Endothelial cell of umbilical vein (primary cell): ENCODE results near the gene PAX3. TPM values are rescaled to one million over a fixed set of nuclear protein-coding genes. Genes with fewer than 3 reads are reported as not detected.

Experiments used
- BruUV-seq: library from RNA; stranded (reverse); fragments of 400-500 nt; replicated peaks from 2 replicates; lab custom pipeline; 2021; lab: Mats Ljungman, UMichigan
- CTCF ChIA-PET: fragments of 300-600, 350-600 bp; sonication (Branson Sonifier 250); formaldehyde crosslinking; loops from one replicate; lab custom pipeline; 2021; ENCODE audit warnings: antibody characterized with exemption, inconsistent platforms; lab: Charles Lee
- POLR2A ChIA-PET: fragments of 300-600, 350-600 bp; sonication (Branson Sonifier 250); formaldehyde crosslinking; loops from one replicate; lab custom pipeline; 2021; ENCODE audit warnings: antibody characterized with exemption, inconsistent platforms; lab: Charles Lee
- DNase-seq: peaks from one replicate; pipeline ENCODE4 v3.0.0-alpha.2; 2011; ENCODE audit warnings: low read depth, low spot score
- FAIRE-seq: peaks from 2 replicates; lab custom pipeline; 2011; peaks lifted over from hg19 to GRCh38; lab: Jason Lieb, UNC
- H2AFZ ChIP-seq: 2 replicates; pipeline ENCODE4 v1.6.0; 2012; ENCODE audit warnings: low read depth, low read length, control low read depth, inconsistent platforms
- H3K27ac ChIP-seq: 2 replicates; pipeline ENCODE4 v1.5.1; 2011; ENCODE audit warnings: low read depth, mild to moderate bottlenecking, control low read depth, low read length, moderate library complexity; ENCODE audit not compliant: insufficient read depth
- H3K27me3 ChIP-seq, 2 experiments: 2 replicates each; pipeline versions ENCODE4 v1.6.0 to v1.6.1; 2011; ENCODE audit warnings: low read length in 2 of 2, mixed read lengths in 1 of 2; ENCODE audit not compliant: control insufficient read depth in 2 of 2, insufficient read depth in 2 of 2
- H3K36me3 ChIP-seq, 2 experiments: 2 replicates in 1 of 2; 3 replicates in 1 of 2; pipeline ENCODE4 v1.5.1; 2011; ENCODE audit warnings: low read length in 2 of 2, mild to moderate bottlenecking in 1 of 2, moderate library complexity in 1 of 2; ENCODE audit not compliant: control insufficient read depth in 2 of 2, insufficient read depth in 2 of 2; ENCODE audit errors: extremely low read depth in 1 of 2
- H3K4me1 ChIP-seq: 3 replicates; pipeline ENCODE4 v1.5.1; 2011; ENCODE audit warnings: mild to moderate bottlenecking, low read length; ENCODE audit not compliant: control insufficient read depth, insufficient read depth; ENCODE audit errors: extremely low read depth
- H3K4me2 ChIP-seq: 2 replicates; pipeline ENCODE4 v1.6.1; 2011; ENCODE audit warnings: low read length, control low read depth, mixed read lengths; ENCODE audit not compliant: insufficient read depth
- H3K4me3 ChIP-seq, 3 experiments: fragments of 200-600 bp in 1 of 3; sonication (generic), shearing (Covaris generic) in 1 of 3; replicated peaks in 1 of 3; 2 replicates each; pipeline ENCODE4 v1.5.1; 2011 to 2016; ENCODE audit warnings: control low read depth in 3 of 3, low read length in 3 of 3, mild to moderate bottlenecking in 2 of 3, inconsistent platforms in 1 of 3, low read depth in 1 of 3, moderate library complexity in 1 of 3; ENCODE audit not compliant: insufficient read depth in 1 of 3
- H3K79me2 ChIP-seq: 2 replicates; pipeline ENCODE4 v1.6.0; 2012; ENCODE audit warnings: low read length, inconsistent platforms; ENCODE audit not compliant: control insufficient read depth, insufficient read depth
- H3K9ac ChIP-seq: replicated peaks from 2 replicates; pipeline ENCODE3; 2011; ENCODE audit warnings: low read length, control low read depth; ENCODE audit not compliant: insufficient read depth; ENCODE audit errors: extremely low read depth
- H3K9me1 ChIP-seq: replicated peaks from 3 replicates; pipeline ENCODE4 v1.6.0; 2011; ENCODE audit warnings: mild to moderate bottlenecking, low read length; ENCODE audit not compliant: control insufficient read depth, insufficient read depth; ENCODE audit errors: extremely low read depth
- H3K9me3 ChIP-seq: replicated peaks from 2 replicates; pipeline ENCODE4 v1.5.1; 2012; ENCODE audit warnings: low read length, inconsistent platforms; ENCODE audit not compliant: control insufficient read depth, insufficient read depth
- H4K20me1 ChIP-seq: replicated peaks from 2 replicates; pipeline ENCODE3; 2011; ENCODE audit warnings: mild to moderate bottlenecking, low read length; ENCODE audit not compliant: control insufficient read depth, insufficient read depth; ENCODE audit errors: extremely low read depth
- CTCF ChIP-seq, 2 donors: IDR thresholded peaks; 1 replicate in 1 of 2; 2 replicates in 1 of 2; pipeline ENCODE4 v1.5.1; 2011; ENCODE audit warnings: low read length in 2 of 2, mild to moderate bottlenecking in 2 of 2, moderate library complexity in 2 of 2, control low read depth in 1 of 2, inconsistent platforms in 1 of 2, low read depth in 1 of 2; ENCODE audit not compliant: insufficient read depth in 1 of 2; ENCODE audit errors: extremely low read depth in 1 of 2
- FOS ChIP-seq: IDR thresholded peaks from 2 replicates; pipeline ENCODE4 v1.6.1; 2011; ENCODE audit warnings: mild to moderate bottlenecking, low read length, moderate library complexity, borderline replicate concordance; ENCODE audit not compliant: insufficient read depth
- GATA2 ChIP-seq: IDR thresholded peaks from 2 replicates; pipeline ENCODE4 v1.7.0; 2011; ENCODE audit warnings: low read depth, mild to moderate bottlenecking, moderate library complexity, mixed read lengths, low read length; ENCODE audit not compliant: insufficient read length, insufficient read depth
- JUN ChIP-seq: IDR thresholded peaks from 2 replicates; pipeline ENCODE4 v1.6.1; 2011; ENCODE audit warnings: borderline replicate concordance, low read depth; ENCODE audit not compliant: insufficient read length, insufficient read depth
- MAX ChIP-seq: IDR thresholded peaks from 2 replicates; pipeline ENCODE4 v1.6.1; 2011; ENCODE audit not compliant: insufficient read depth, insufficient read length
- MYC ChIP-seq: IDR thresholded peaks from one replicate; pipeline ENCODE4 v1.6.1; 2011; ENCODE audit warnings: mild to moderate bottlenecking, low read depth, low read length
- POLR2A ChIP-seq: IDR thresholded peaks from 2 replicates; pipeline ENCODE4 v1.6.1; 2012; ENCODE audit warnings: low read depth, mild to moderate bottlenecking, control low read depth, low read length
- POLR2AphosphoS5 ChIP-seq: IDR thresholded peaks from 2 replicates; pipeline ENCODE4 v1.6.1; 2012; ENCODE audit warnings: low read depth, mild to moderate bottlenecking, control low read depth, low read length, moderate library complexity; ENCODE audit not compliant: insufficient read depth
- dilution Hi-C: fragments of 300-500 bp; cut with MboI; formaldehyde crosslinking; loops from one replicate; pipeline ENCODE4 v1.15.0; 2019; ENCODE audit warnings: low sequenced_read_pairs; ENCODE audit not compliant: extremely low pct_ligation_motif_present
- intact Hi-C: fragments of 100-400 bp; cut with micrococcal nuclease; formaldehyde crosslinking; loops from one replicate; pipeline ENCODE4 v1.10.0; 2022
- polyA plus RNA-seq, 4 experiments: library from polyadenylated mRNA; depleted of rRNA in 3 of 4; stranded (reverse) in 3 of 4; unstranded in 1 of 4; fragments of >200 nt; gene quantifications; 2 replicates each; pipeline versions ENCODE4 v1.2.1 to v1.2.3, GENCODE V29; 2011 to 2012; ENCODE audit warnings: missing spikeins in 1 of 4
- total RNA-seq: library from RNA; stranded (reverse); gene quantifications from 2 replicates; pipeline ENCODE4 v1.2.3, GENCODE V29; 2021

Gene PAX3
- total and polyA plus RNA-seq, 2 donors (not counting 3 experiments of a cell fraction or from before 2014, with no cell fraction given), result not detected

- POLR2A ChIA-PET, result no interaction called here
- CTCF ChIA-PET, result no interaction called here
Measured at GRCh38 chr2:222238072-222238471, 60.7 kb downstream of the PAX3 start.

DNA sequence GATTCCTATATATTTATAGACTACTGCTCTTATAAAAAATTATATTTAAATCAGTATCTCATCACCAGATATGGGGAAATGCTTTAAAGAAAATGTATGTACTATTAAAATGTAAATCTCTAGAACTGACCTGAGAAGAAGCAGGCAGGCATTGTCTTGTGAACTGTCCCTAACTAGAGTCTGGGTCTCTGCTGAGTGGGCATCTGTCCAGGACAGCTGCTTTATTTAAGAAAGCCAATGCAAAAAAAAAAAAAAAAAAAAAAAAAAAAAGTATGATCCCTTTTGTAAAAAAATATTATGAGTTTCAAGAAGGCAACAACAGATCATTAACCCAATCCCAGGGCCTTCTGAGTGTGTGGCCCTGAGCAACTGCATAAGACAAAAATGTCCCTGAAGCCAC lies 66.0 kb downstream of the PAX3 start:
- no peaks in the 10 kb centered on the region for H4K20me1 ChIP-seq
- ChIA-PET CTCF (no interaction called here), POLR2A (no interaction called here)
- TF ChIP-seq MAX, result no peak
- no peak for TF ChIP-seq JUN
- TF ChIP-seq CTCF (IDR thresholded peaks at IDR 0.05; ENCODE audit: extremely low read depth in 1 of 2, insufficient read depth in 1 of 2, low read depth in 1 of 2, low read length in 2 of 2), result no peak
- no peak for TF ChIP-seq FOS
- TF ChIP-seq POLR2A, result no peak
- TF ChIP-seq GATA2, result no peak
- intact Hi-C loops, result no loop called here
- H3K9me3 ChIP-seq, result no peaks in the 10 kb centered on the region
- no peaks in the 10 kb centered on the region for H3K79me2 ChIP-seq
- H3K27ac ChIP-seq, result no peak overlapping the region
- no peaks in the 10 kb centered on the region for H3K9me1 ChIP-seq
- H3K36me3 ChIP-seq, result no peaks in the 10 kb centered on the region
- FAIRE-seq (no peak), DNase-seq (no peak)
- H3K4me3 ChIP-seq, result no peak overlapping the region
- H2AFZ ChIP-seq, result no peak overlapping the region
- dilution Hi-C loops, result no loop called here
- no peak overlapping the region for H3K4me2 ChIP-seq
- no peaks in the 10 kb centered on the region for H3K27me3 ChIP-seq
- no peaks in the 10 kb centered on the region for H3K4me1 ChIP-seq
- BruUV-seq, result no TSS peak
- no peak overlapping the region for H3K9ac ChIP-seq

More at GRCh38 chr2:222238072-222238471, 60.7 kb downstream of the PAX3 start:
- H3K4me3 ChIP-seq, result no peak overlapping the region
- FAIRE-seq (no peak), DNase-seq (no peak)
- H3K9ac ChIP-seq, result no peak overlapping the region
- dilution Hi-C loops, result no loop called here
- no peaks in the 10 kb centered on the region for H3K9me3 ChIP-seq
- H3K27me3 ChIP-seq, result peaks cover 5 to 17% of the 10 kb centered on the region in 2 experiments
- no peaks in the 10 kb centered on the region for H3K9me1 ChIP-seq
- H3K4me2 ChIP-seq, result no peak overlapping the region
- no peak overlapping the region for H3K27ac ChIP-seq
- H3K36me3 ChIP-seq, result no peaks in the 10 kb centered on the region
- H4K20me1 ChIP-seq, result no peaks in the 10 kb centered on the region
- no peaks in the 10 kb centered on the region for H3K79me2 ChIP-seq
- BruUV-seq, result no TSS peak
- no peaks in the 10 kb centered on the region for H3K4me1 ChIP-seq
- intact Hi-C loops, result no loop called here
- H2AFZ ChIP-seq, result no peak overlapping the region
- no peak for TF ChIP-seq MYC
- no peak for TF ChIP-seq CTCF (IDR thresholded peaks at IDR 0.05; ENCODE audit: extremely low read depth in 1 of 2, insufficient read depth in 1 of 2, low read depth in 1 of 2, low read length in 2 of 2)
- no peak for TF ChIP-seq POLR2AphosphoS5
- no peak for TF ChIP-seq POLR2A
